ENCODE data around the gene BTG1.

The BTG1 gene, protein sequence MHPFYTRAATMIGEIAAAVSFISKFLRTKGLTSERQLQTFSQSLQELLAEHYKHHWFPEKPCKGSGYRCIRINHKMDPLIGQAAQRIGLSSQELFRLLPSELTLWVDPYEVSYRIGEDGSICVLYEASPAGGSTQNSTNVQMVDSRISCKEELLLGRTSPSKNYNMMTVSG

DNA sequence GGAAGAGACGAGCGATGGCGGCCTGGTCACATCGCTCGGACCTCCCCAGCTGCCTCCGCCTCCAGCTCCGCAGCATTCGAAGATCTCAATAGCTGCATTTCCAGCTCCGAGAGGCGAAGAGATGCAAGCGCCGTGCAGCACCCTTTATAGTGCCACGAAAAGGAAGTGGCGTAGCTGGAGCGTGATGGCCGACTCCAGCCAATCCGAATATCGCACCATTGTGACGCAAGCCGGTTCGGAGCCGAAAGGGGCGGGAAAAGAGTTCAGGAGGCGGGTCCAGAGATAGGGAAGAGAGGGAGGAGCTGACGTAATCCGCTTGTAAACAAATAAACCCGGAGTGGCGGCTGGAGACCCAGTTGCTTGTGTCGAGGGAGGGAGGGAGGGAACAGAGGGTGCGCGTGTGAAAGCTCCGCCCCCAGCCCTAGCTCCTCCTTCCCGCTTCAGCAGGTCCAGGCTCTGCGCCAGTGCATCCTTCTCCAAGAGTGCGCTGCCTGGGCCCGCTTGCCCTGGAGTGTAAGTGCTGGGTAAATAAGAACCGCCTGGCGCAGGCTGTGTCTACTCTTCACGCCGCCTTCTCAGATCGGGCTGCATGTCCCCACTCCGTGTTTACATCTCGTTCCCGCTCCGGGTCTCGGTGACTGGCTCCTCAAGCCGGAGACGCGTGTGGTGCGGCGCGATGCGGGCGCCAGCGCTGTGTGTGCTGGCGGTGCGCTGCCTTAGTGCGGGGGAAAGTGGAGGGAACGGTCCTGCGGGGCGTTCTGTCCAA is at the start of gene BTG1:
TSS of gene BTG1 (minus strand) at position 116 of the 766 bp plus-strand sequence. CDS start 311 bp downstream, outside the sequence.
- peak; percentile 100 for DNase-seq

DNA sequence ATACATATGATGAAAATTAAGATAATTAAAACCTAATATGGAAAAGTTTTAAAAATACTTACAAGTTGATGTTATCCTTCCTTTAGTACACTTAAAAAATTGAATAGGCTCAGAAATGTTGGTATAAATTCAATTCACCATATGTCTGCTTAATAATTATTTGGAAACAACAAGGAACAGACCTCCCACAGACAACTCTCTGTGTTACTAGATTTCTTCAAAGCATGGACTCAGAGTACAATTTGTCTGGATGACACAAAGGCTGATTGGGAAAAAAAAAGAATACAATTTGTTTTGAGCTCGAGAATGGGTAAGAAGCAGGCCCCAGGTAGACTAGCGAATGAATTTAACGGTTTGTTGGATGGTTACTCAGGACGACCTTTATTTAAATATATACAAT is 48.9 kb upstream of the BTG1 start:
- DNase-seq, result no peak

DNA sequence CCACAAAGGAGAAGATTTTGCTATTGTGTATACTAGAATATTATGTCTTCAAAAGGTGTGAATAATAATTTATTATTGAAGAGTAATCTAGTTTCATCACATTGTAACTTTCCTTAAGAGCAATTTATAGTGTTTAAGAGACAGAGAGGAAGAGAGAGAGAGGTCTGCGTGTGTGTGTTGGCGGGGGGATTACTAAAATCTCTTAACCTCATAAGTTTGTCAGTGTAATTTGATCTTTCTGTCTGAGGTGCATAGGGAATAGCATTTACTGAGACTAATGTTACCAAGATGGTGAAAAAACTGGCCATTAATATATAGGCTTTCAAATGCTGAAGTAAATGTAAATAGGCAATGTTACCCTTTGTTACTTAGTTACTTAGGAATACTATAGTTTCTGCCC is 48.2 kb upstream of the BTG1 start:
- DNase-seq, result no peak

DNA sequence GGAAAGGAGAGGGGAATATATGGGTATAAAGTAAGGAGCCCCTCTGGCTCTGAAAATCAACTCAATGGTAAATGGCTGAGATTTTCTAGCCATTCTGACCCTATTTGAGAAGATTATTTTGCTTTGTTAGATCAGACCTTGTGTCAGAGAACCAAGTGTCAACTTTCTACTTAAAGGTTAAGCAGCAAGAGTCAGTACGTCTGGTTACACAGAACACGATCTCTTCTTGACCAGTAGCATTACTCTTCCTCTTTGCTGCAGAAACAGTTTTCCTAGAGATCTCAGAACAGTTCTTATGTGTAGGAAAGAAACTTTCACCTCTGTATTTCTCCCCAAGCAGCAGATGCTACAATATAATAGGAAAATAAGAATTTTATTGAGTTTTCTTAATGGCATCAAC is 47.4 kb upstream of the BTG1 start:
- no peak for DNase-seq

DNA sequence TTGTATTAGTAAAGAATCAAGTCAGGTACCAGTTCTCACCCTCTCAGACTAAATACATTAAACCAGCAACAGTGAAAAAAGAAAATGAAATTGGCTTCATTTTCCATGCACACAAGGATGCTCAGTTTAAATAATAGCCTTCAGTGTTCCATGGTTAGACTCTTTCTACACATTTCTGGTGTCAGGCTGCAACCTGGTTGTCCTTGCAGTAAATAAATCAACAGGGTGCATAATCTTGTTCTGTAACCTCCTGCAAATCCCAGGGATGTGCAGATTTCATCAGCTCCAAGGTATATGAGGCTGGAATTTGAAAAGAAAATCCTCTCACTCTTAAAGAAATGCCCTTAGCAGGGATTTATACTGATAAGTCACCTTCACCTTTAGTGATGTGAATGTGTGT is 46.7 kb upstream of the BTG1 start:
- DNase-seq, result no peak

DNA sequence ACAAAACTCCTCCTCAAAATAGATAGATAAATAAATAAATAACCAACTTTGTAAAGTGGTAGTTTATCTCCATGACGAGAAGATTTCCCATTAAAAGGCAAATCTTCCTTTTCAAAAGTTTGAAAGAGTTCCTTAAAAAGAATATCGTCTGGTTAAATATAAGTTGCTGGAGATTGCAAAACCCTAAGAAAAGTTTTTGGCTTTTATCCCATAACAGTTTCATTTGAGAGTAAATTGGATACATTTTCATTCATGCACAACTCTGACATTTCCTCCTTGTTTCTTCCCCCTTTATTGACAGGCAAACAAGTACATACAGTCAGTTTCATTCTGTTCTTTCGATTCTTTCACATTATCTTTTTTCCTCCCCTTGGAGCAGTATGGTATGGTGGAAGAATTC is 45.4 kb upstream of the BTG1 start:
- no peak for DNase-seq

DNA sequence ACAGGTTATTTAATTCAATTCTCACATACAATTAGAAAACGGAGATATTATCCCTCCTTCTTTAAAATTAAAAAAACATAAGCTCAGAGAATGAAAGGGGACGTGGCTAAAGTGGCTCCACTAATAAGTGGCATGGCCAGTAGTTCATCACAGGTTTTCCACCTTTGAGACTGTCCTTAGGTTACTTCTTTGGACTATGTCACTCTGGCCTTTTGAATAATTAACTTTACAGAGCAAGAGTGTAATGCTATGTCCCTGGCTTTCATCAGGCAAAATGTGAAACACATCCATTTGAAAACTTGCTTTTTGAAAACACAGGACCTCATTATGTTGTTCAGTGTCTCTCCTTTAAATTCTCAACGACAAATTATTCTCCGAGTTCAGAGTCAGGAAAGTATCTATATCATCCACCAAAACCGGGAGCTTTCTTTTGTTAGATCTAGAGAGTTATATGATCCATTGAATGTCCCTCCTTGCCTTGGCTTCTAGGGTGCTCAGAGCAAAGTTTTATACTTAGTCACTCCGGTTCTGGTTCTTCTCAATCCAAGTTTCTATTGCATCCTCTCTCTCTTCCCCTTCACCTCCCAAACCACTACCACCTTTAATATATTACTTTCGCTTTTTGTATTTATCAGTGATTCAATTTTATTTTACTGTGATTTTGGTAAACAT is 43.0 kb upstream of the BTG1 start:
- DNase-seq, result no peak

DNA sequence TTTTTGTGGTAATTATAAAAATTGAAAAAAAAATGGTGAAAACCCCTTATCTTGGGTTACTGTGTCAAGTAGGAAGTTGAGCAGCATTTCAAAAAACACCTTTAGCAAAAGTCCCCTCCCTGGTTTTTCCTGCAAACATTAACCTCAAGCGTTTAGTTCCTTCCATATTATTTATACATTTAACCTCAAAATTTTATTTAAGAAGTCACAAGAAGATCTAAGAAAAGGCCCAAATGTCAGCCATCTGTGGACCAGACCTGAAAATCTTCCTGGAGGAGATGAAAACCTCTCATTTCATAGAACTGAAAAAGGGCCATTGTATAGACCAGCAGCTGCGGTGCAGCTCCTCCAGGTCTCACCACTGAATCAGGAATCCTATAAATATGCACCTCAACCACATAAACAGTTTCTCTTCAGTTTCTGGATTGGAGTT is 40.4 kb upstream of the BTG1 start:
- DNase-seq, result peak; percentile 12 to 66

DNA sequence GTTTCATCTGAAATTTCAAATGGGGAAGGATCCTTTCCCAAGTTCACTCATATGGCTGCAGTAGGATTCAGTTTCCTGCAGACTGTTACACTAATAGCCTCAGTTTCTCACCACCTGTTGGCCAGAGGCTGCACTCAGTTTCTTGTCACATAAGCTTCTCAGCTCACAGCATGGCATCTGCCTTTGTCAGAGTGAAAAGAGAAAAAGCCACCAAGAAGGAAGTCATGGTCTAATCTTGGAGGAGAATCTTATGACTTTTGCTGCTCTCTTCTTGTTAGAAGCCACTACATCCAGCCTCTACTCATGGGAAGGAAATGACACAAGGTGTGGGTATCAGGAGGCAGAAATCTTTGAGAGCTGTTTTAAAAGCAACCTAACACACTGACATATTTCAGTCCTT is 39.4 kb upstream of the BTG1 start:
- DNase-seq, result peak in 1 of 2 donors; percentile 66

DNA sequence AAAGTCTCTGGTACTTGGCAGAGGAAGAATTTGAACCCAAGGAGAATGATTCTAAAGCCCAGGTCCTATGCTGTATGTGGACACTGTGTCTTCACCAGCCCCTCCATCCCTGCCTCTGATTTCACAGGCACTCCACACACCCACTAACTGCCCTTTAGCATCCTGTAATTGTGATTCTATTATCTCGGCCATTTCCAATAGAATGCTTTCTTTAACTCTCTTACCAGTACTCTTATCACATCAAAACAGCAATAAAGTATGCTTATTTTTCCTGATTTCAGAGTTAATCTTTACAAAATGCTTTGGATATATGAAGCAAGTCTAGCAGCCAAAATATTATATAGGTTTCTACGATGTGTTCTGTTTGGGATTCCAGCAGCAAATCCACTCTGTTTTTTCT is 37.9 kb upstream of the BTG1 start:
- DNase-seq, result no peak

DNA sequence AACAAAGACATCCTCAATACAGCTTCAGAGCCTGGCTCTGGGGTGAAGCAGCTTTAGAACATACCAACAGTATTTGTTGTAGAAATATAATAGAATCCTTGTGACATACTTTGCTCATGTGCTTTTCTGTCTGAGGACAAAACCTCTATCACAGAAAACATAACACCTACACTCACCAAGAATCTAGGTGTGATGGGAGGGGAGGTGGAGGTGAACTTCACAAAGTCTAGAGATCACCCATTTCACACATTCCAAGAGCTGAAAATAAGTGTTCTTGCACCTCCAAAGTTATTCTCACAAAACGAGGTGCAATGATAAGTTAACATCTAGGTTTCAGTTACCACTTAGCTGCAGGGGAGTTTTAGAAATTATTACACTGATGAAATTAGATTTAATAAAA is 32.7 kb upstream of the BTG1 start:
- no peak for DNase-seq

DNA sequence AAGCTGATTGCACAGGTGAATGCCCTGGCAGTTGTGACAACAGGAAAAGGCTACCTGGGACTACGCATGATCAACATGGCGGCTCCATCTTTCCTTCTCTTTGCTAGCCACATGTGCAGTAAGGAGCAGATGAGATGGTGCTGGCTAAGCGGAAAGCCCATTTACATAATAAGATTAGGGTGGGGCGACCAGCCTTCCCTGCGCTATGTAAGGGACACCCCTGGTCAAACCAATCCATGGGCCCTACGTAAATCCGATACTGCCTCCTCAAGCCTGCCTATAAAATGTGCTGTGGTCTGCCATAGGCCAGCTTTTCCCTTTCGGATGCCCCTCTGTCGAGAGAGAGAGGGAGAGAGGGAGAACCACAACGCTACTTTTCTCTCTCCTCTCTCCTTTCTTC is 31.0 kb upstream of the BTG1 start:
- no peak for DNase-seq

DNA sequence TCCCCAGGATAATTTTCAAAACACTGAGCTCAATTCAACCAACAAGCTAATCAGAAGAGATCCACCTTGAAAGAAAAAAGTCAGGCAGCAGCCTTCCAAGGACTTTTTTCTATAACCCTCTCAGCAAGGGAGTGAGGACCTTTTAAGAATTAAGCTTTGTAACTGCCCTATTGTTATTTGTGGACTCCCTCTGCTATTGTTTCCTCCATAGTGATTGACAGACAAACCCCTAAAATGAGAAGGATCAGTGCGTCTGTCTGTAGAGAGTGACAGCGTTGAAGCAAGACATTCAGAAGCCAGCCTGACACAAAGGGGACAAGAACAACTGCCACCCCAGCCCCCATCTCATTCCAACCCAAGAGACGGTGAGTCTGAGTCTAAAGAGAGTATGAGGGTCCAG is 30.3 kb upstream of the BTG1 start:
- no peak for DNase-seq

DNA sequence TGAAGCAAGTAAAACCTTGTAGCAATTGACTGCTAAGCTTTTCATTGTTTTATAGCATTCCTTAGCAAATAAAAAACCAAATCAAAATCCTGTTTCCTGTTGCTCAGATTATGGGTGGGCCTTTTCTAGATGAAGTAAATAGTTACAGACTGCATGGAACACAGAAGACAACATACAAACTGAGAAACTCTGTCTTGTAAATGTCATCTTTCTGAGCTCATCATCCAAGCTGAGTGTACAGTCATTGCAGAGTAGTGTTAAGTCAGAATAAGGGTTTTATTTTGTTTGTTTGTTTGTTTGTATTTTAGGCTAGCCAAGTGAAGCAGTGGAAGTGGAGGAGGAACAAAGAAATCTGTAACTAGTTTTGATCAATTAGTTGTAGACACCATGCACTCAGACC is 24.4 kb upstream of the BTG1 start:
- DNase-seq, result no peak

DNA sequence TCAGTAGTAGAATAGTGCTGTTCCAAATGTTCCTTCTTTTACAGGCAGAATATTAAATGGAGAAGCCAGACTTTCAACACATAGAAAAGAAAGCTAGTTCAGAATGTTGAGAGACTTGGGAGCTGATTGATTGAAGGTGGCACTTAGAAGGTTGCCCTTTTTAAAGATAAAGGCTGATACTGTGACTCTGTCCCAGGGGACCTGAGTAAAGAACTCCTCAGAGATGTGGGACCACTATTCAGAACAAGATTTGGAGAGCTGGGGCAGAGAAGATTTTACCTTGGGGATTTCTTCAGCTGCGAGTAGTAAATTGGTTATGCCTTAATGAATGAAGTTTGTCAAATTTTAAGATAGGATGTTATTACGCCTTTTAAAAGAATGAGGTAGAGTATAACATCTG is 21.4 kb upstream of the BTG1 start:
- no peak for DNase-seq

DNA sequence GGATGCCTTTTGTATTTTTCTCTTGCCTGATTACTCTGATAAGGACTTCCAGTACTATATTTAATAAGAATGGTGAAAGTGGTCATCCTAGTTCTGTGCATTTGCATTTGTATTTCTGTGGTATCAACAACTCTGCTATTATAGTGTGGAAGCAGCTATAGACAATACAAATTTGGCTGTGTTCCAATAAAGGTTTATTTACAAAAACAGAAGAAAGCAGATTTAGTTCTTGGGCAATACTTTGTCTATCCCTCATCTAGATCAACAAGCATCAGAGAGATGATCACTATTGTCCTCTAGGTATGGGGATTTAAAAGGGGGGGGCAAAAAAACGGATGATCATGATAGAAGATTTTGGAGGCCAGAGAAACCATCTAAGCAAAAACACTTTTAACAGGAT is 19.1 kb upstream of the BTG1 start:
- DNase-seq, result no peak

DNA sequence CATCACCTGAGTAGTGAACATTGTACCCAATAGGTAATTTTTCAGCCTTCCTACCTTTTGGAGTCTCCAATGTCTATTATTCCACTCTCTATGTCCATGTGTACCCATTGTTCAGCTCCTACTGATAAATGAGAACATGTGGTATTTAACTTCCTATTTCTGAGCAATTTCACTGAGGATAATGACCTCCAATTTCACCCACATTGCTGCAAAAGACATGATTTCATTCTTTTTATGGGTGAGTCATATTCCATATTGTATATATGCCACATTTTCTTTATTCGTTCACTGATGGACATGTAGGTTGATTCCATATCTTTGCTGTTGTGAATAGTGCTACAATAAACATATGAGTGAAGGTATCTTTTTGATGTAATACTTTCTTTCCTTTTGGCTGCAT is 16.4 kb upstream of the BTG1 start:
- no peak for DNase-seq

DNA sequence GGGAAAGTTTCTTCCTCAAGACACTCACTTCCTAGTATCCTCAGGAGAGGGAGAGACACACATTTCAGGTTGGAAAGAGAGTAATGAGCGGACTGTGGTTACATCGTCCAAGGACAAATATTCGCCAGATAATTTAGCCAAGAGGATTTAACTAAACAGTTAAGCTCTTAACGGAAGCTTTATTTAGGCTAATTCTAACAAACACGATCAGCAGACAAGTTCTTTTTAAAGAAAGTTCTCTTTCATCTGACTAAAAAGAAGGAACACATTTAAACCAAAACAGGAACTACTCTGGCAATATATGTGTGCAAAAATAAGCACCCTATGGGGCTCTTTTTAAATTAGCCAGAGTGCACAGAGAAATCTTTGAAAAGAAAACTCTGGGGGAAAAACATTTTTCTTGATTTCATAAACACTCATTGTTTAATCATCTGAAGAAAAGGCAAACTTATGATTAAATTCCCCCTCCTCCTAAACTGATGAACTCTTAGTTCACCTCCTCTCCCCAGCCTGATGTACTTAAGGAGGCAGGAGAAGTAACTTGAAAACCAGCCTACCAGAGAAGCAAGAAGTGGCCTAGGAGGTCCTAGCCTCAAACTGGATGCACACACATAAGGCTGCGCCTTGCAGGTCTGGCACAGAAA is 13.3 kb upstream of the BTG1 start:
- DNase-seq, result no peak

DNA sequence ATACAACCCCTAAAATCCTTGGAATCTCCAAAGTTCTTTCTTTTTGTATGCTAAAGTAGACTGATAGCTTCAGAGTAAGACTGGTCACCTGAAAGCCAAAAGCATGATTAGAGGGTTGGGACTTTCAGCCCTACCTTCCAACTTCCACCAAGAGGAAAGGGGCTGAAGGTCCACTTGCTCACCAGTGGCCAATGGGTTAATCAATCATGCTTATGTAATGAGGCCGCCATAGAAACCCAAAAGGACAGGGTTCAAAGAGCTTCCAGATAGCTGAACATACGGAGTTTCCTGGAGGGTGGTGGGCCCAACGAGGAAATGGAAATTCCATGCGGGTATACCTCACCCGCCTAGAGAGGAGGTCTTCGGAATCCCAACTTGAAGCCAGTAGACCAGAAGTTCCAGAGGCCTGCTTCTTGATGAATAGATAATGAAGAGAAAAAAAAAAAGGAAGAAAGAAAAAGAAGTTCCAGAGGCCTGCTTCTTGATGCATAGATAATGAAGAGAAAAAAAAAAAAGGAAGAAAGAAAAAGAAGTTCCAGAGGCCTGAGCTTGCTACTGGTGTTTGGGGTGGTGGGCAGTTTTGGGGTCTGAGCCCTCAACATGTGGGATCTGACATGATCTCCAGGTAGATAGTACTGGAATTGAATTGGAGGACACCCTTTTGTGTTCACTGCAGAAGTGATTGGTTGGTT is 11.2 kb upstream of the BTG1 start:
- no peak for DNase-seq

DNA sequence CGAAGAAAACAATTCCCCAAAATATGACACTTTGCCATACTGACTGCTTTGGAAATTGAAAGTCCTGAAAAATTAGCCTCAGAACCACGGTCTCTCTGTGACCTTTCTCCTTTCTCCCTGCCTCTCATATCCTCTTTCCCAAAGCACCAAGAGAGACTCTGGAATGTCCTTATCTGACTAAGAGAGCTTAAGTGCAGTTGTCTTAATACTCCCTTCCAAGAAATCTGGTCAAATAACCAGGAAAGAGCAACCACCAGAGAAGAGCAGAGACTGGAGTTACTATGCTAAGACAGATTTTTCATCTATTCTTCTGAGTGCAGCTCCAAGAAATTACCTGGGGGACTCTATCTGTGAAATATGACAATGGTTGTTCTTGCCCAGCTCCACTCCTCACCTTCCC is 10.5 kb upstream of the BTG1 start:
- DNase-seq, result no peak

DNA sequence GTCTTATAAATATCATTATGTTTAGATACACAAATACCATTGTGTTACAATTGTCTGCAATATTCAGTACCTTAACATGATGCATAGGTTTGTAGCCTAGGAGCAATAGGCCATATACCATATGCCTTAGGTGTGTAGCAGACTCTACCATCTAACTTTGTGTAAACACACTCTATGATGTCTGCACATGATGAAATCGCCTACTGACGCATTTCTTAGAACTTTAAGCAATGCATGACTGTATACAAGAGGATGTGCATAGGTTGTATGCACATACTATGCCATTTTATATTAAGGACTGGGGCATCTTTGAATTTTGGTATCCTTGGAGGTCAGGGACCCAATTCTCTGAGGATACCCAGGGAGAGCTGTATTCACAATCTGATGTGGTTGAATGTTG is 10.1 kb upstream of the BTG1 start:
- no peak for DNase-seq

DNA sequence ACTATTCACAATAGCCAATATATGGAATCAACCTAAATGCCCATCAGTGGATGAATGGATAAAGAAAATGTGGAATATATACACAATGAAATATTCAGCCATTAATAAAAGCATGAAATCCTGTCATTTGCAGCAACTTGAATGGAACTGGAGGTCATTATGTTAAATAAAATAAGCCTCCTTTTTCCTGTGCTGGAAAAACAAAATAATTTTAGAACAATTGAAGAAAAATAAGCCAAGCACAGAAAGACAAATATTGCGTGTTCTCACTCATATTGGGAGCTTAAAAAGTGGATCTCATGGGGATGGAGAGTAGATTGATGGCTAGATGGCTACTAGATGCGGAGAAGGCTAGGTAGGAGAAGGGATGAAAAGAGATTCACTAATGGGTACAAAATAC is 6.3 kb upstream of the BTG1 start:
- no peak for DNase-seq

DNA sequence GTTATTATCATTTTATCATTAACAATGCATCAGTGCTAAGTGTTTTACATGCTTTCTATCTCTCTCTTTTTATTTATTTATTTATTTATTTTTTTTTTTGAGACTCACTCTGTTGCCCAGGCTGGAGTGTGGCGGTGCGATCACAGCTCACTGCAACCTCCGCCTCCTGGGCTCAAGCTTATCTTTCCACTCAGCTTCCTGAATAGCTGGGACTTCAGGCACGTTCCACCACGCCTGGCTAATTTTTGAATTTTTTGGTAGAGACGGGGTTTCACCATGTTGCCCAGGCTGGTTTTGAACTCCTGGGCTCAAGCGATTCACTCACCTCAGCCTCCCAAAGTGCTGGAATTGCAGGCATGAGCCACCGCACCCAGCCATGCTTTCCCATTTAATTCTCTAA is 3.9 kb upstream of the BTG1 start:
- DNase-seq, result no peak
